ENCODE data around the gene C1orf21.
"Not testable (repeated sequence)": the region's sequence is repeated elsewhere in the genome, so short reads cannot be mapped to it uniquely, and the experiment has no call there.

The C1orf21 gene, protein sequence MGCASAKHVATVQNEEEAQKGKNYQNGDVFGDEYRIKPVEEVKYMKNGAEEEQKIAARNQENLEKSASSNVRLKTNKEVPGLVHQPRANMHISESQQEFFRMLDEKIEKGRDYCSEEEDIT

GRCh38 chr1:184386312-184387068 is at the start of gene C1orf21:
C1orf21 (plus strand) TSS chr1:184387029; CDS start chr1:184477510, 90,481 bp downstream.
- peak; percentile 97 for DNase-seq (ENCODE audit: low read depth, low spot score)

DNA sequence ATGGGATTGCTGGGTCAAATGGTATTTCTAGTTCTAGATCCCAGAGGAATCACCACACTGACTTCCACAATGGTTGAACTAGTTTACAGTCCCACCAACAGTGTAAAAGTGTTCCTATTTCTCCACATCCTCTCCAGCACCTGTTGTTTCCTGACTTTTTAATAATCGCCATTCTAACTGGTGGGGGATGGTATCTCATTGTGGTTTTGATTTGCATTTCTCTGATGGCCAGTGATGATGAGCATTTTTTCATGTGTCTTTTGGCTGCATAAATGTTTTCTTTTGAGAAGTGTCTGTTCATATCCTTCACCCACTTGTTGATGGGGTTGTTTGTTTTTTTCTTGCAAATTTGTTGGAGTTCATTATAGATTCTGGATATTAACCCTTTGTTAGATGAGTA is 49.0 kb upstream of the C1orf21 start:
- DNase-seq (ENCODE audit: low read depth, low spot score): not testable (repeated sequence)

DNA sequence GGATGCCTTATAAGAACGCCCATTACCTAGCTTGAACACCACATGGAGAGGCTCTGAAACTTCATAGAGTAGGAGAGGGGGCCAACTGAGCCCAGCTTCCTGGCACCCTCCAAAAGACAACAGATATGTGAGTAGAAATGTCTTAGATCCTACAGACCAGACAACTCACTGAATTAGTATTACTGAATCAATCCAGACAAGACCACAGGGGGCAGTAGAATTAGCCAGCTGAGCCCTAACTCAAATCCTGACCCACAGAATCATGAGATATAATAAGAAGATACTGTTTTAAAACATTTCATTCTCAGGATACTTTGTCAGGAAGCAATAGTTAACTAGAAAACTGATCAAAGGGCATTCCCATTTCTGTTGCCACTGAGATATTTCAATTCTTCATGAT is 45.8 kb upstream of the C1orf21 start:
- DNase-seq (ENCODE audit: low read depth, low spot score): no peak

GRCh38 chr1:184350573-184350972 is 36.3 kb upstream of the C1orf21 start:
- DNase-seq (ENCODE audit: low read depth, low spot score): no peak

- no peak for DNase-seq (ENCODE audit: low read depth, low spot score)
Observed at GRCh38 chr1:184351416-184351975, 35.3 kb upstream of the C1orf21 start.

DNA sequence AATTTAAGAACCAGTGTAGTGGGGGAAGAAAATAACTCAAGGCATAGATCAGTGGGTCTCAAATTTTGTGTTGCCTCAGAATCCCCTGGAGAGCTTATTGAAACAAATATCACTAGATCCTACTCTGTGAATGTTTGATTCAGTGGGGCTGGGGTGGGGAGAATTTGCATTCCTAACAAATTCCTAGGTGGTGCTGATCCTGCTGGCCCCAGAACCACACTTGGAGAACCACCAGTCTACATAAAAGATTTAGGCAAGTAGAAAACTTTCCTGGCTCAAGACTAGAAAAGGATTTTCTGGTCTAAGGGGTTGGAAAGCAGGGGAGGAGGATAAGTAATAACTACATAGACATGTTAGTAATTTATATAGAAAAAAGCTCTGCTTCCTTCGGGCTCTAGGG is 34.1 kb upstream of the C1orf21 start:
- peak; percentile 35 for DNase-seq (ENCODE audit: low read depth, low spot score)

DNA sequence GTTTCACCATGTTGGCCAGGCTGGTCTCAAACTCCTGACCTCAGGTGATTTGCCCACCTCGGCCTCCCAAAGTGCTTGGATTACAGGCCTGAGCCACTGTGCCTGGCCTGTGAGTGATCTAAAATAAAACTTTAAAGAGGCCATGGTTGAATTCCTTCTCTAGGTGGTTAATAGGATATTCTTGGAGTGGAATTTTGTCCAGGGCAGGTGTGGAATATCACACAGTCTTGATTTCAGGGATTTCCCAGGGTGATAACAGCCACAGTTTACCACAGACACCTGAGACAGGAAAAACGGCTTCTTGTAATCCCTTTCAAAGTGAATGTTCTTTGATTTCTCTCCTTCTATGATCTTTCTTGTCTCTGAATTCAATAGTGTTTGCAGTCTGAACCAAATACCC is 32.1 kb upstream of the C1orf21 start:
- no peak for DNase-seq (ENCODE audit: low read depth, low spot score)

DNA sequence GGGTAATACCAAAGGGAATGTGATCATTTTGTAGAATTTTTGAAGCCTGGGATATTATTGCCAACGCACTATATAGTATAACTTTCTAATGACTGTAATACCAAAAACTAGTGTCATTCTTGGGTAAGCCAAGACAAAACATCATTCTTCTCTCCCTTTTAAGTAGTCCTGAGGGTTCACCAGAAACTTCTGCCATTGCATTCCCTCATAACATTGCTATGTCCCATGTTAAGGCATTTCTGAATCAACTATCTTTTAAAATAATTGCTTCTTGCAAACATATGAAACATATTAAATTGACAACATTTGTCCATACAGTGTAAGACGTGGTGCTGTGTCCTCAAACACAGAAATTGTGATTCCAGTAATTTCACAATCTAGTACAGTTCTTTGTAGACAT is 29.9 kb upstream of the C1orf21 start:
- no peak for DNase-seq (ENCODE audit: low read depth, low spot score)

- DNase-seq (ENCODE audit: low read depth, low spot score): no peak
Observed at GRCh38 chr1:184358256-184358655, 28.6 kb upstream of the C1orf21 start.

DNA sequence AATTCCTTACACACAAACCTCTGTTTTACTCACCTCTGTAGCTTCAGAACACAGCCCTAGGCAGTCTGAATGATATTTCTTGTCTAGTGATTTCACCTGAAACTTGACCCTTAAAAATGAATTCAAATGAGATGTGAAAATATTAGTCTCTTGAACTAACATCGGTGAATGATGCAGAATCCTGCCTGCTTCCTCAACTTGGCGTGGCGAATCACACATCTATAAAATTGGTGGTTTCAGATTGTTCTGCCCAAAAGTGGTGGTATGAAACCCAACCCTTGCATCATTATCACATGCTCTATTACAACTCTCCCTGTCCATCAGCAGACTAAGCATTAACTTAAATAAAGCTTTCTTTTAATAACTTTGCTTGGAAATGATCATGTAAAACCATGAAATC is 26.9 kb upstream of the C1orf21 start:
- DNase-seq (ENCODE audit: low read depth, low spot score): no peak

- no peak for DNase-seq (ENCODE audit: low read depth, low spot score)
Observed at GRCh38 chr1:184362876-184363275, 24.0 kb upstream of the C1orf21 start.

GRCh38 chr1:184365699-184366098 is 21.1 kb upstream of the C1orf21 start:
- DNase-seq (ENCODE audit: low read depth, low spot score): no peak

DNA sequence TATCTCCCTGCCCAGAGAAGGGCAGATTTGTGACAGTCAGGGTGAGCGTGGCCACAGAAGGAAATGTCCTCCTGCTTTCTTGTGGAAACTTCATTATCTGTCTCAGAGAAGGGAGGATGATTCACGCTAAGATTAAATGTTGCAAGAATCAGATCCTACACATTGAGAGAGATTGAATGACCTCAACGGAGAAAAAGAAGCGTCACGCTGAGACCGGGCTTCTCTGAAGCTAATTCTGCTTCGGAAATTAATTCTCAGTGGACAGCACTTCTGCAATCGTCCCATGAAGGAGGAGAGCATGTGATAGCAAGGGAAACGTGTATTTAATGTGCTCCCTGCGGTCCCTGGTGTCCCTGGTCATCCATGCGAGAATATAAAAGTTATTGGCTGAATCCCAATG is 19.8 kb upstream of the C1orf21 start:
- no peak for DNase-seq (ENCODE audit: low read depth, low spot score)

DNA sequence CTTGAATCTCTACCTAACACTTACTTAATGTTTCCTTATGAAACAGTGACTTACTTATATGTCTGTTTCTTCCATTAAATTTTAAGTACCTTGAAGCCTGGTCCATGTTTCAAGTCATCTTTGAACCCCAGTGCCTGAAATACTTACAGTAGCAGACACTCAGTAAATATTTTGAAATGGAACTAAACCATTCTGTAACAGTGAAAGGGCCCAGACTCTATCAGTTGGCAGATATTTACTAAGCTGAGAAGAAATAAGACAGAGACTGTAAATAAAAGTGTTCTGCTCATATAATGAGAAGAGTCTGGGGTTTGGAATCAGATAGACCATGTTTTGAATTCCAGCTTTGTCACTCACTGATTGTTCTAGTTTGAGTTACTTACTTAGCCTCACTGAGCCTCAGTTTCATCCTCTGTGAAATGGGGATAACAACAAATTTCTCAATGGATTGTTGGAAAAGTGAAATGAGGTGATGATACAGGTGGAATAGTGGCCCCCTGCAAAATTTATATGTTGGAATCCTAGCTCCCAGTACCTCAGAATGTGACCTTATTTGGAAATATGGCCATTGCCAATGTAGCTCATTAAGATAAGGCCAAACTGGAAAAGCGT is 19.3 kb upstream of the C1orf21 start:
- DNase-seq (ENCODE audit: low read depth, low spot score): no peak

GRCh38 chr1:184368354-184368753 is 18.5 kb upstream of the C1orf21 start:
- no peak for DNase-seq (ENCODE audit: low read depth, low spot score)

GRCh38 chr1:184370850-184371249 is 16.0 kb upstream of the C1orf21 start:
- DNase-seq (ENCODE audit: low read depth, low spot score): no peak

DNA sequence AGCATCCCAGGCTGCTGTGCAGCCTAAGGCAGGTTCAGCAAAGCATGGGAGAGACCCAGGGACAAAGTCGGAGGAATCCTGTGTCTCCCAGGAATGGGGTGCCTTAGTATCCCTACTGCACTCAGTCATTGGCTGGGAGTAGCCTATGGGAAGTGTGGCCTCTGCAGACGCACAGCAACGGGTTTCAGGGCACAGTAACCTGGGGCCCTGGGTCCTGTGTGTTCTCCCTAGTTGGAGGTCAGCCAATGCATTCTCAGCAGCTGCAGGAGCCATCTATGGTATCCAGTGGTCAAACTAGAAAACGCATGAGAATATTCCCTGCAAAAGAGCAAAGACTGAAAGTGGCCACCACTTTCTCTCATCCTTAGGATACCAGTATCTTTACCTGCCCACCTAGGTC is 13.7 kb upstream of the C1orf21 start:
- DNase-seq (ENCODE audit: low read depth, low spot score): no peak

DNA sequence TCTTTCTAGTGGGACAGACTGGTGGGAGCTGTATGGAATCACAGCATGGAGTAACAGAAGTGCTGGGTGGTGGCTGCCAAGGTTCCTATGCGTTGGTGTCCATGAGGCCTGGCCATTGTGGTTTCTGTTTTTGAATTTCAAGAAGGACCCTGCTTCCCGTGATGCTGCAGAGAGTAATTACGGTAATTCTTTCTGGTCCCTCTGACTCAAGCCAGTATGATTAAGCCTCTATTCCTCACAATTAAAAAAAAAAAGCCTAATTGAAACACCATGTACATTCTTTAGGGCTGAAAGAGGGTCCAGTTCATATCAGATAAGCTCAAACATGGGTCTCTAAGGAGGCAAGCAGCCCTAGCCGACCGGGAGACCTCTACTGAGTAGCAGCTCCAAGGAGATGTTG is 10.5 kb upstream of the C1orf21 start:
- DNase-seq (ENCODE audit: low read depth, low spot score): peak; percentile 13

DNA sequence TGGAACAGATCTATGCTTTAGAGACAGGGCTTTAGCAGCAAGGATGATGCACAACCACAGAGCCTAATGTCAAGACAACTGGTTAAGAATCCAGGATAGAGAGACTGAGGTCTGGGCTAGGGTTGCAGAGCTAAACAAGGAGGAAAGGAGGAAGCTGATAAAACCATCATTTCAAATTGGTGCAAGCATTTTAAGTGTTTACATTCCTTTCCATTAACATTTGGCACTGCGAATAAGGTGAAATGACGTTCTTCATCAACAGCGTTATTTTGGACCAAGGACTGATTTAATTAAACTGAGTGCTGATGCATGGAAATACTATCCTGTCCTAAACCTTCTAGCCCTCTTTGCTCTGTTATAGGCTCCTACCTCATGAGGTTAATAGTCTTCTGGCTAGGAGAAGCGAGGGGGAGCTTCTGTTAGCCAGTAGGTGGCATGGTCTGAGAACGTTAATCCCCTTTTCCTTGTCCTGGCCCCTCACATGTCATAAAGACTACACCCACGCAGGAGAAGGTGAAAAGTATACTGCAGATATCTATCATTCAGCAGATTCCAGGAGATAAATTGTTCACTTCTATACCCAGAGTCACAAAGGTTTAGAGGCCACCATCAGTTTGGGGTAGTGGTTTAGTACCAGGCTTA is 7.6 kb upstream of the C1orf21 start:
- no peak for DNase-seq (ENCODE audit: low read depth, low spot score)

GRCh38 chr1:184380468-184380867 is 6.4 kb upstream of the C1orf21 start:
- DNase-seq (ENCODE audit: low read depth, low spot score): no peak

DNA sequence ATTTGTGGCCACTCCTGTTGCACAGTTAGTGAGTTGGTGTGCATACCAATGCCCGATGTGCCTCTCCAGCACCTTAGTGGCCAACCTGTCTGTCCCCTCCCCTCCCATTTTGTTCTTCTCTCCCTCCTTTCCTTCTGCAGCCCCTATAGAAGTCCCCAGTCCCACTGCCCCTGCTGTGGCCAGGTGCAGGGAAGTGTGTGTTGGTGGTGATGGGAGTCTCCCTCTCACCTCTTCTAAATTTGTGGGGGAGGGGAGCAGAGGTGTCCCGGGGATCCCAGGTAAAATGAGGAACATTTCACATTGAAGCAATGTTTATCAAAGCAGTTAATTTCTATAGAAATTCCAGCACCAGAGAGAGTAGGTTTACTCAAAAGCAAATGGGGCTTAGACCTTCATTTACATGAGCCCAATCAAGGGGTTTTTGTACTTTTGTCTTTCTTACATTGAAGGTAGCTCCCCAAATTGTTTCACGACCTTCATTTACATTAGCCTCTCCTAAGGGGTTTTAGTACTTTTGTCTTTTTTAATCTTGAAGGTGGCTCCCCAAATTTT is 3.0 kb upstream of the C1orf21 start:
- no peak for DNase-seq (ENCODE audit: low read depth, low spot score)

GRCh38 chr1:184385865-184386311 is 941 bp upstream of the C1orf21 start:
- peak; percentile 44 for DNase-seq (ENCODE audit: low read depth, low spot score)
